Muscle of back (tissue), 11 donors: Measurements from ENCODE around the gene CTSZ. TPM values are rescaled to one million over a fixed set of nuclear protein-coding genes. Genes with fewer than 3 reads are reported as not detected.

ENCODE experiments used
- DNase-seq, 3 donors: peaks; one replicate each; pipeline versions ENCODE4 v3.0.0 to v3.0.0-alpha.2; 2013
- polyA plus RNA-seq, 10 donors: library from polyadenylated mRNA; unstranded; fragments of 120-200 nt; gene quantifications; one replicate each; pipeline ENCODE4 v1.2.1, GENCODE V29; 2013; ENCODE audit not compliant: insufficient read length in 10 of 10

The CTSZ gene
- polyA plus RNA-seq, 10 donors, result 58.6 to 98.5 (median 71.9) TPM

DNA sequence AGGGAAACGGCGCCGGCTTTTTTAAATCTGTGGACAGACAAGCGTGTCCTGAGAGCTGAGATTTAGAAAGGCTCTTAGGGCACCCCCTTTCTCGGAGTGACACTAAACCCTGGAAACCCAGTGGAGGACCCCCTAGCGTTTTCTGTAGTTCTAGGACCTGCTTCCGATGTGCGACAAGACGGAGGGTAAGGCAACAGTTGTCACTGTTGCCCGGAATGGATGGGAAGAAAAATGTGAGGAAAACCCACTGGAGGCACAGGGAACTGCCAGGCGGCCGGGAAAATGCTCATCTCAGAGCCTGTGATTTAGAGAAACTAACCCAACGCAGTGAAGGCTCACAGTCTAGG is 25.6 kb upstream of the CTSZ start:
- no peak for DNase-seq

DNA sequence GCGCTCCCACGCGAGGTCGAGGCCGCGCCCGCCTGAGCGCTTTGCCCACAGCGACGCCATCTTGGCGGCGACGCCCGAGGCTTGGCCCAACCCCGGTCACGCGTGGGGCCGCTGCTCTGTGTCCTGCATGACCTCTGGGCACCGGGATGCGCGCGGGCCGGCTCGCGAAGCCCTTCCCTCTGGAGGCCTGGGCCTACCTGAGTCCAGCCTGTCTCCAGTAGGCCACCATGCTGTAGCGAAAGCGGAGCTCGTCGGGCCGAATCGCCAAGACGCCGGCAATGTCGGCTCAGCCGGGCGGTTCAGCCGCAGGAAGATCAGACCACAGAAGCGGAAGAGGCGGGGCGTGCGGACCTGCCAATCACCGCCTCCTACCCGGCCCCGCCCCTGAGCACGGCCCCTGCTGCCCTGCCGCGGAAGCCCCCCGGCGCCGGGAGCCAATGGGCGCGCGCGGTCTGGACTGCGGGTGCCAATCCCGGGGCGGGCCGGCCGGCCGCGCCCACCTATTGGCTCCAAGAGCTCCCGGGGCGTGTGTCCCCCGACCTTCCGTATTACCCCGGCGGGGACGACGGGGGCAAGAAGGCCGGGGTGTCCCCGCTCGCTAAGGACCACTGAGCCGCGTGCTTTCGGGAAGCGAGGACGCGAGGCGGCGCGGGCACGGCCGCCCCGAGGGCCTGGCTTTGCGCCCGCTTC is 25.1 kb upstream of the CTSZ start, which contains the start of gene ATP5F1E:
TSS of gene ATP5F1E (minus strand) at position 313 of the 690 bp plus-strand sequence. CDS start at position 229, 84 bp downstream.
- peak; percentile 92 to 98 (median 96) for DNase-seq

DNA sequence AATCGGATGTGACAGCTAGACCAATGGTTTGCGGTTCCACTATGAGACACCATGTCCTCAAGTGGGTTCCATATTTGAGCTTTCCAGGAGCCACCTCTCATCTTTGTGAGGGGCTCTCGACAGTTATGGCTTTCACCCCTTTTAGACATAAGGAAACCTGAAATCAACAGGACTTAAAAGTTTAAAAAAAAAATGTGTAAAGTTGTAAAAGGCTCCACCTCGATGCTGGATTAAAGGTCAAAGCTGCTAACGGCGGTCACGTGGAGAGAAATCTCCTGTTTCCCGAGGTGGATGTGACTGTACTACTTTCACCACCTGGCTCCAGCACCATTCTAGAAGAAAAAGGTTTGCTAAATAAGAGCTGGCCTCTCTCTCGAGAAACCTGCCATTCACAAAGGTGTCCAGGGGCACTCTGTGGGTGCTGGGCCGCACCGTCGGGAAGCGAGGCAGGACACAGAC is 24.5 kb upstream of the CTSZ start:
- no peak for DNase-seq

DNA sequence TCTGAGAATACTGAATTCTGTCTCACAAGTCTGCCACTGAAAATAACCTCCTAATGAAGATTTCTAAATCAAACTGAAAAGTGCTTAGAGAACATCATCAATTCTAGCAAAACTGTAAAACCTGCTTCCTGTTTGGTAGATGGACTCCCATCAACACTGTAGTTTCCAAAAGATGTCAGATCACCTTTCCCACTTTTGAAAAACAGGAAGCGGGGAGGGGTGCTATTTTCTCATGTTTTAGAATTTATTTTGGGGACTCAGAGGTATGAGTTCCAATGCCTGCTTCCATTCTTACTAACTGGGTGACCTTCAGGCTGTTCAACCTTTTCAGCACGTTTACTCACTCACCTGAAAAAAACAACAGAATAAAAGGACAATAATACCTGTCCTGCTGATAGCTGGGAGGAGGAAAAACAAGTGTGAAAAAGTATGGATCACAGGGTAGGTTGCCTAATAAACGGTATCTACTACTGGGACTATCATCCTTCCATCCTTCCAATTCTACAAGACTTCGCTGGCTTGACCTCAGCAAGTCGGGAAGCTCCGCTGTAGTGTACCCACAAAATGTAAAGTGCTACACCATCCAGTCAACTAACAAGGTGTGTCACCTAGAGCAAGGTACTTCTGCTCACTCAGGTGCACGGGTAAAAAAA is 24.0 kb upstream of the CTSZ start:
- no peak for DNase-seq

DNA sequence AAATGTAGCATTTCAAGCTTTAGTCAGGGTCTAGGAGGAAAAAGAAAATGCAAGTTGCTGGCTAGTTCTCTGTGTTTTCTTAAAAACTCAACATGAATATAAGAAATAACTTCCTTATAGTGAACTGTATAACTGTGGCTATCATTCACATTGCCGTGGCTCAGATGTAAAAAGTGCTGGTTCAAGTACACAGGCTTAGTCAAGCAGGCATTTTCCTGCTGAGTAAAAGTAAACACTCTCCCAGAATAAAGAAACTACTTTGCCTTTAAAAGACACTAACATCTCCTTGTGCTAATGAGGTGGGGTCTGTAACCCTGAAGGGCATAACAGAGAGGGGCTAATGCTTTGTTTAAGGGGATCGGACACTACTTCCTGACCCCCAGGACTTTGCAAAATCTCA is 21.8 kb upstream of the CTSZ start:
- no peak for DNase-seq

DNA sequence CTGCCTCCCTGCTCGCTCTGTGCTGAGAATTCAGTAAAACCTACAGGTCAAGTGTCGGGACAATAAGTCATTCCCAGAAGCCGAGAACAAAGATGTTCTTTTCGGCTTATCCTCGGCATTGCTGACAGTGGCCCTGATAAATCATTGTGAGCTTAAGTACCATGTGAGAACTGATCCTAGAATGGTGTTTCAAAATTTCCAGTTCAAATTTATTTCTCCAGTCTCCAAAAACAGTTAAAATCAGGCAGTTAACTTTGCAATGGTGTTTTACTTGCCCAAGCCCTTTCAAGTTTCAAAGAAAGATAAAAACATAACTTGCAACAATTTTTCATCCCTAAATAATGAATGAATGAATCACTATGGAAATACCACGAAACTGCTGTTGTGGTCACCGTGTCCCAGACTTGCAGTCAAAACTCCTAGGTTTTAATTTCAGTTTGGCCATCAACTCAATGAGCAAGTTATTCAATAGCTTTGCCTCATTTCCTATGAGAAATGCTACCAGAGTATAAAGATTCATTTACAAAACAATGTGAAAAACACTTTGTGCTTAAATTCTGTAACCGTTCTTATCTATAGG is 20.8 kb upstream of the CTSZ start:
- DNase-seq, result no peak

DNA sequence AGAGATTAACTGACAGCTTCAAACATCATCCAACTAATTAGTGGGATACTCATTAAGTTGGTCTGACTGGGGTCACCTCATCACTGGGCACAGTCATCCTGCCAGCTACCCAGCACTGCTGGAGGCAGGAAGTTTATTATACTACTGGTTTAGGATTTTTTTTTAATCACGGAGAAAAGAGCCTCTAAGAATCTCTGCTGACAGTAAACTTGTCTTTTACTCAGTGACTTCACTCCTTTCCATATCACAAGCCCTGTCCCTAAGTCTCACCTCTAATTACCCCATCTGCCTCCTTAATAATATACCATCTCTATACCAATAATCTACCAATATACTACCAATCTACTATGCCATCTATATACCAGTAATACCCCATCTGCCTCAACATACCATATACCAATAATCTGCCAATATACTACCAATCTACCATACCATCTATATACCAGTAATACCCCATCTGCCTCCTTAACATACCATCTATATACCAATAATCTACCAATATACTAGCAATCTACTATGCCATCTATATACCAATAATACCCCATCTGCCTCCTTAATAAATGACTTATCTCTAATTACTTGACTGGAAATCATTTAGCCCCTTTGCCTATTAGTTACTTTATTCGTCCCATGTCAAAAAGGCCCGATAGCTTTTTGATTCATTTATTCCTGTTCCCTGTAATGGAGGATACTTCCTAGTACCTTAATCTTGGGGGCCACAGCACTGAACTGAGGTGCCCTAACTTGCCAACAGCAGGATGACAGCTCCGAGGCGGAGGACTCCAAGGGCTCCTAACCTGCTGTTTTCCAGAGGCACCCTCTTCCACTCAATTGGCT is 20.1 kb upstream of the CTSZ start:
- no peak for DNase-seq

DNA sequence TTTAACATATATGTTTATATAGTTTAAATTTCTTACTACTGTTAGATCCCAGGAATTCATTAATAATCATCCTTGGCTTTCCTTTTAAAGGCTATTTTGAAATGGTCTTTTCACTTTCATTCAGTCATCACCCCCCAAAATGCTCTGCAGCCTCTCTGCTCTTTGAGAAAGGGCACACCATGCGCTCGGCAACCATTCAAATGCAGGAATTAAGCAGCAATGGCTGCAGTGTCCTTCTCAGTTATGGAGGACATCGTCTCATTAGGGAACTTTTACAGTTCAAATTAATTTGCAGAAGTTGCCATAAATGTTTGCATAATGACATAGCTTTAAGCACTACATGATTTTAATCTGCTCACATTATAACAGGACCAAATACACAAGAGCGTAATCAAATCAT is 18.5 kb upstream of the CTSZ start:
- no peak for DNase-seq

DNA sequence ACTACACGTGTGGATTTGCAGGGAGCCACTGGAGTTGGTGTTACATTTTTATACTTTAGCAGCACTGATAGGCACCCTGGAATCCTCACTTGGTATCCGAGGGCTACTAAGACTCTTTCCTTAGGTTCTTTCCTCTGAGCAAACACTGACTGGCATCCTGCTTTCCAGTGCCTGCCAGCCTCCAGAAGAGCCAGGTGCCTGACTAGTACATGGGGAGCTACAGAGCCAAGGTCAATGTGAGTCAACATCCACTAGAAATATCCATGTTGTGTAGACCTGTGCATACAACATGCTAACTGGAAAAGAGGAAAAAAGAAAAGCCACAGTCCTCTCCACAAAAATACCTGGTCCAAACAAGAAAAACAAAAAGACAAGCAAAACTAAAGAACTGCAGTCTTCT is 18.0 kb upstream of the CTSZ start:
- DNase-seq, result no peak

DNA sequence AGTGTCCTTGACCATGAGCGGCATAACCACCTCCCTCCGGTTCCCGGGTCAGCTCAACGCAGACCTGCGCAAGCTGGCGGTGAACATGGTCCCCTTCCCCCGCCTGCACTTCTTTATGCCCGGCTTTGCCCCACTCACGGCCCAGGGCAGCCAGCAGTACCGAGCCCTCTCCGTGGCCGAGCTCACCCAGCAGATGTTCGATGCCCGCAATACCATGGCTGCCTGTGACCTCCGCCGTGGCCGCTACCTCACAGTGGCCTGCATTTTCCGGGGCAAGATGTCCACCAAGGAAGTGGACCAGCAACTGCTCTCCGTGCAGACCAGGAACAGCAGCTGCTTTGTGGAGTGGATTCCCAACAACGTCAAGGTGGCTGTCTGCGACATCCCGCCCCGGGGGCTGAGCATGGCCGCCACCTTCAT is 17.1 kb upstream of the CTSZ start:
- DNase-seq, result no peak

DNA sequence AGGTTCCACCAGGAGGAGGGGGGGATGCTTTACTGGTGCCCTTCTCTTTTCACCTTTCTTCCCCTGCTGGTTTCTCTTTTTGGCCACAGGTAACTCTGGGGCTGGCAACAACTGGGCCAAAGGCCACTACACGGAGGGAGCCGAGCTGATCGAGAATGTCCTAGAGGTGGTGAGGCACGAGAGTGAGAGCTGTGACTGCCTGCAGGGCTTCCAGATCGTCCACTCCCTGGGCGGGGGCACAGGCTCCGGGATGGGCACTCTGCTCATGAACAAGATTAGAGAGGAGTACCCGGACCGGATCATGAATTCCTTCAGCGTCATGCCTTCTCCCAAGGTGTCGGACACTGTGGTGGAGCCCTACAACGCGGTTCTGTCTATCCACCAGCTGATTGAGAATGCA is 16.6 kb upstream of the CTSZ start:
- DNase-seq, result no peak

DNA sequence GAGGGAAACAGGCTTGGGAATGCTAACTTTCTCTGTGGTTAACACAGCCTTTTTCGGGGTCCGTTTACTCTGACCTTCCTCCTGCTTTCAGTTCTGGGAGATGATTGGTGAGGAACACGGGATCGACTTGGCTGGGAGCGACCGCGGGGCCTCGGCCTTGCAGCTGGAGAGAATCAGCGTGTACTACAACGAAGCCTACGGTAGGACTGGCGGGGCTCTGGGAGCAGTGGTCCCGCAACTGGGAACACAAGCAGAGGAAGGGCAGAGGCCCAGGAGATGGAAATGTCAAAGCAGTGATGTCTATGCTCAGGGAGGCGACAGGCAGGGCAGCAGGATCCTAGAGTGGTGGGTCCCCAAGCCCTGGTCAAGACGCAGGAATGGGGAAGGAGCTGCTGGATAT is 15.7 kb upstream of the CTSZ start:
- DNase-seq, result no peak

DNA sequence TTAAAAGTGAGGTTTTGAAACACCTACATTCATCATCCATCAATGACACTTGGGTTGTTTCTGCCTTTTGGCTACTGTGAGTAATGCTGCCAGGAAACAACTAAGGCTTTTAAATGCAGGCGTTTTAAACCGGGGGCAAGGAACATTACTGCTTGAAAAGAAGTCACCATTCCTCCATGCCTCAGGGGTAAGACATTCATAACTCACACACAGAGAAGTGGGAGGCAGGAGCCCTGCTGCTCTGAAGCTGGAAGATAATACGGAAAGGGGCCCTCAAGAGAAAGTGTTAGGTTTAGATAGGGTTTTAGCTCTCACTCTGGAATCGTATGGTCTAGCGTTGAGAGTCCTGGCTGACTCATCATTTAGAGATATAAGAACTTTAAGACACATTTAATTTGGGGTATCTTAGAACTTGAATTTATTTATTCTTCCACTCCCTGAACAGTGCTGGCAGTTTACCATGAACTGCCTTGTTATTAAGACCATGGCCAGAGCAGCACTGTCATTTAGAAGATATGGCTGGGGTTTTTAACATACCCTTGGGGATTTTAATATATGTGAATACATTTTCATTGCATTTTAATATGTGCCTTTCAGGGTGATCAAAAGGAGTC is 14.0 kb upstream of the CTSZ start:
- no peak for DNase-seq

DNA sequence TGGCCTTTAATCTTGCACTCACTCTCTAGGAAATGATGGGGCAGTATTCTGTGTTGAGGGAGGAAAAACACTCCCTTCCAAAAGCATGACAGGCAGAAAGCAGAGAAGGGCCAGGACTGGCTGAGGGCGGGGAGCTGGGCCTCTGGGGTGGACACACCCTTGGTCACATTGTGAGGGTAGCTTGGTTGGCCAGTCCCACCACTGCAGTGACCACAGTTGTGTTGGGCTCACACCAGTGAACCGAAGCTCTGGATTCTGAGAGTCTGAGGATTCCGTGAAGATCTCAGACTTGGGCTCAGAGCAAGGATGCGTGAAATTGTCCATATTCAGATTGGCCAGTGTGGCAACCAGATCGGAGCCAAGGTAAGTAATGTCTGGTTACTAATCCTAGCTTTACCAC is 12.2 kb upstream of the CTSZ start, which contains the start of gene TUBB1:
TSS of gene TUBB1 (plus strand) at position 213 of the 400 bp plus-strand sequence. CDS start at position 307, 94 bp downstream.
- DNase-seq, result no peak

DNA sequence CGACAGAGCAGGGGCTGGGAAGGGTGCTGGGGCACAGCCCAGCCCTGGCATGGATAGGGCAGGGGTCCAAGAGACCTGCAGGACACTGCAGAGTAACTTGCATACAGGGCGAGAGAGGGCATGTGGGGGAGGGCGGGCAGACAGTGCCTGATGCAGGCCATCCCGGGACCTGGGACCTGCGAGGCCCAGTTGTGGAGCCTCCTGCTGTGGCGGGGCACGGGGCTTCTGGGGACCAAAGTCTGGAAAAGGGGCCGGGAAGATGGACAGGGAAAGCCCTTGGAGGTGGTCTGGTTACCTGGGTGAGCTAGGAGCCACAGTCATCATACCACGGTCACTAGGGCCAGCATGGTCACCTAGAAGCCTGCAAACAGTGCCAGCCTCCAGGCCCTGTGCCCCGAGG is 11.8 kb upstream of the CTSZ start:
- DNase-seq, result no peak

DNA sequence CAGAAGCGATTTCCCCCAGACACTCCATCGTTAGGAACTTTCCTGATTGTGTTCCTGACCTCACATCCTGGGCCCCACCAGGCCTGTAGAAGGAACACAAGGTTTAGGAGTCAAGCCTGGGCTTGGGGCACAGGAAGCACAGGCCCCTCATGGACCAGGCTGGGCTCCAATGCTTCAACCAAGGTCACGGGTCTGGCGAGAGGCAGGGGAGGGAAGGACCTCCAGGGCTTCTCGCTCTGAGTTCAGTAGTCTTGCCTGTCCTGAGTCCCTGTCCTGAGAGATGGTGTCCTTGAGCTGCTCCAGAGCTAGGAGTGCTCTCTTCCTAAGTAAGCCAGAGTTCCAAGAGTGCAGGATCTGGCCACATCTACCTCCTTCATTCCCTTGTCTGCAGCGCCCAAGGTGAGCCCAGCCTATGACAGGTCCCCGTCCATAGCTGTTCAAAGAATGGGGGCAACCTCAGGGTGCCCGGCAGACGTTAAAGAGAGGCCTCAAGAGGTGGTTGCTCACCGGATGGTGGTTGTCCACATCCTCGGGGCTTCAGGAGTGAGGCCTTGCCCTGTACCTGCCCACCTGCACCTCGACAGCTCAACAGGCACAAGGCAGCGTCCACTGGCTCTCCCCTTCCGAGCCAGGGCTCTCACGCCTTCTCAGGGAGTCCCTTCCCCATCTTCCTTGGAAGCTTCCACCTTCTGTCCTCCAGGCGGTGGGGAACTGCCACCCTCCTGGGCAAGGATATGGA is 10.6 kb upstream of the CTSZ start:
- no peak for DNase-seq

DNA sequence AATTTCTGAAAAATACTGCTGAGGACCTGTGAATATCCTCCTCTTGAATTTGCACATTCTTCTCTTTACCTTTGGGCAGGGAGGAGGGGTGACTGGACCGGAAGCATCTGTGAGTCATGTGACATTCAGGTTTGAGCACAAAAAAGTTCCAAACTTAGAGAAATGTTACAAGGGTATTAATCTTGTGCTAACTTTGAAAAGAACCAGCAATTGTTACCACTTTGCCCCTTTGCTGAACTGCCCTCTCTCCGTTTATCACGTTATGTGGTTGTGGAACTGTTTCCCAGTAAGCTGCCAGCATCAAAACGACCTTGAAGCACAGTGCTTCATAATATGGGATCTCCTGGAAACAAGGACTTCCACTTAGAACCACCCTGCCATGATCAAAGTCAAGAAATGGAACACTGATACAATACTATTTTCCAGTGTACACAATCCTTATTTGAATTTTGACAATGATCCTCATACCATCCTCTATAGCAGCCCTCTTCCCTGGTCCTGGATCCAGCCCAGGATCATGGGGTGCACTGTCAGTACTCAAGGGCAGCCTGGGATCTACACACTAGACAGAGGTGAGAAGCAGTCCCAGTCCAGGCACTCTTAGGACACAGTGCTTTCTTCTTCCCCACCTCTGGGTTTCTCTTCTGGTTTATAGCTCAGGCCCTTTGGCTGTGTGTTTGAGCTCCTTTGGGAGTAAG is 9.9 kb upstream of the CTSZ start:
- DNase-seq, result no peak

DNA sequence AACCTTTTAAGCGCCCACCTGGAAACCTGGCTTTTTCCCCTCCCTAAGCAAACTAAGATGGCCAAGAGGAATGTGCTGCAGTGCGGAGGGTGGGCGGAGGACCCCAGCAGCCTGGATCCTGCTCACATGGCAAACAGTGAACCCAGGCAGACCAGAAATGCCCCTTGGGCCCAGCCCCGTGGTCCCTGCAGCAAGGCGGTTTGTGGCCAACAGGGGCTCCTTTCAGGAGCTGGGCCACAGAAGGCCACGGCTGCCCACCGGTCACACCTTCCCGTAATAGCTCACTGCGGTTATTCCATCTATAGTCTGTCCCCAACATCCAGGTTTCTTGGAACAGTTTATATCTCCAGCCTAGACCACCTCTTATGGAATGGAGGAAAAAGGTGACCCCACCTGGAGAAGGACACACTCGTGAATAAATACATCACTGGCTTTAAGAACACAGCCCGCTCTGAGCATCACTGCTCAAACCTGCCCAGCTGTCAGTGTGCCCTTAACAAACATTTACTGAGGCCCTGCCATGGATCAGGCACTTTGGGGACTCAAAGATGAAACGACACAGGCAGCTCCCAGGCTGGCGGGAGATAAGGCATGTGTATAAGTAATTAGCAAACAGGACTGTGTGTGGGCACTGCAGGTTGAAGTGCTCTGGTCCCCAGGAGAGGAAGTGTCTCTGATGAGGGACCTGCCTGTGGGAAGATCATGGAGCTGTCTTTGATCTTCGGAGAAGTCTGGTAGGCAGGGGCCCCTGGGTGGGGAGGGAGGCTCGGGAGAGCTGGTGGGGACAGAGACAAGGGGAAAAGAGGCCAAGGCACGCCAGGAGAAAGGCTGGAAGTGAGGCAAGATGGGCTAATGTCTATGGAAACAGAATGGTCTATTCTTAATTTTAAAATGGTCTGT is 9.0 kb upstream of the CTSZ start:
- DNase-seq, result no peak

DNA sequence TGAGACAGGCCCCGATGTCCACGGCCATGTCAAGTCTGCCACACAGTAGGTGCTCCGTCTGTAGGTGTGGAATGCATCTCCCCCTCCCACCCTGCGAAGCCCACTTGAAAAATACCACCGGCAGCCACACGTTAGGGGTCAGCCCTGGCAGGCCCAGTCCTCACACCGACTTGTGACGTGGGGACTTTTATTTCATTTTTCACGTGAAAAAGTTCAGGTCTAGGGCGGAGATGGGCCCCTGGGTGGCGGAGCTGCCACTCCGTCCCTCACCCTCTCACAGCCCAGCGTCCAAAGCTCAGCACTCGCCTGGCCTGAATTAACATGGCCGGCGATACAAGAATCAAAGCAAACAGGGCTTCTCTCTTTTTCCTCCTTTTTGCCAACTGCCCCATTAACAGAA is 8.4 kb upstream of the CTSZ start:
- no peak for DNase-seq
